Mucosa of stomach (tissue), 1 donor: Measurements from ENCODE around the gene OPCML.

Experiments used
- H3K27me3 ChIP-seq: one replicate; pipeline ENCODE4 v1.7.0; 2013; ENCODE audit warnings: mild to moderate bottlenecking, low read length; ENCODE audit not compliant: control insufficient read depth, insufficient read depth
- H3K36me3 ChIP-seq: one replicate; pipeline ENCODE4 v1.7.0; 2013; ENCODE audit warnings: low read length; ENCODE audit not compliant: control insufficient read depth, insufficient read depth
- H3K4me1 ChIP-seq: one replicate; pipeline ENCODE4 v1.7.0; 2013; ENCODE audit warnings: mild to moderate bottlenecking, low read length; ENCODE audit not compliant: control insufficient read depth, insufficient read depth
- H3K4me3 ChIP-seq: one replicate; pipeline ENCODE4 v1.7.0; 2013; ENCODE audit warnings: low read length
- H3K9ac ChIP-seq: one replicate; pipeline ENCODE4 v1.7.0; 2013; ENCODE audit warnings: mild to moderate bottlenecking, low read length, moderate library complexity
- H3K9me3 ChIP-seq: one replicate; pipeline ENCODE4 v1.7.0; 2013; ENCODE audit warnings: mild to moderate bottlenecking, low read length, moderate library complexity; ENCODE audit not compliant: control insufficient read depth
- donor health status: Pancreatic carcinoma.

The OPCML gene

DNA sequence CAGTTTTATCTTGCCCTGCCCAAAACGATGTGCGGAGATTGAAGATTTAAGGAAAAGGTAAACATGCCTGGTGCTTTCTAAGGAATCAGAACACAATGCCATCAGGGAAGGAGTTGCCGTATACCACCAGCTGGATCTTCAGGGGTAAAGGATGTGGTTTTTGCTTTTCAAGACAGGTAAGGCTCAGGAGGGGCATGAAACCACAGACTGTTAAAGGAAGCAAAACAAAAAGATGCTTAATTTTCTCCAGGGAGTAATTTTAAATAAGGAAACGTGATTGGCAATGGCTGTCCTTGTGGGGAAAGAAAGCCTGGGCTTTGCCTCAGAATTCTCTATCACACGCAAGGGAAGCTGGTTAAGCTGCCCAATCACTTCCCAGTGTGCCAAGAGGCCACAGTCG, 655.6 kb downstream of the OPCML start:
- no peaks in the 10 kb centered on the region for H3K36me3 ChIP-seq
- H3K4me3 ChIP-seq: no peak overlapping the region
- no peak overlapping the region for H3K9ac ChIP-seq
- H3K9me3 ChIP-seq: no peaks in the 10 kb centered on the region
- no peaks in the 10 kb centered on the region for H3K4me1 ChIP-seq
- H3K27me3 ChIP-seq: no peaks in the 10 kb centered on the region

- Histone ChIP-seq H3K4me3 (no peak overlapping the region), H3K27me3 (no peaks in the 10 kb centered on the region), H3K4me1 (no peaks in the 10 kb centered on the region), H3K9me3 (no peaks in the 10 kb centered on the region), H3K36me3 (no peaks in the 10 kb centered on the region), H3K9ac (no peak overlapping the region)
Observed at GRCh38 chr11:132876239-132876638, 656.1 kb downstream of the OPCML start.

DNA sequence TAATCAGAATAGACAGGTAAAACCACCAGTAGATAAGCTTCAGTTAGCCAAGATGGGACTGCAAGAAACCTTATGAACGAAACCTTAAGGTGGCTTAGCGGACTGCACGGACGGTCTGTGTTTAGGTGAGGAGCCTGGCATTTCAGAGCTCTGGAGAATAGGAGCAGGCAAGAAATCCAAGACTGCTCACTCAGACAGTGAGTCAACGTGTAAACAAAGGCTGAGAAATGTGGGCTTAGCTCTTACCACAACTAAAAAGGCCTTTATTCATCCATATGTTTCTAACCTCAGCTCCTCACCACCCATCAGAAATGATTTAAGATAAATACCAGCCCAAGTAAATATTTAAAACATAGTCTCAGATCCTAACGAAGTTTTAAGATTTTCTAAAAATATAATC, 657.7 kb downstream of the OPCML start:
- Histone ChIP-seq H3K36me3 (no peaks in the 10 kb centered on the region), H3K27me3 (no peaks in the 10 kb centered on the region), H3K9ac (no peak overlapping the region), H3K4me1 (no peaks in the 10 kb centered on the region), H3K9me3 (no peaks in the 10 kb centered on the region), H3K4me3 (no peak overlapping the region)

GRCh38 chr11:132873841-132874240, 658.5 kb downstream of the OPCML start:
- Histone ChIP-seq H3K4me3 (no peak overlapping the region), H3K9ac (no peak overlapping the region), H3K4me1 (no peaks in the 10 kb centered on the region), H3K9me3 (no peaks in the 10 kb centered on the region), H3K36me3 (no peaks in the 10 kb centered on the region), H3K27me3 (no peaks in the 10 kb centered on the region)

GRCh38 chr11:132872211-132872610, 660.1 kb downstream of the OPCML start:
- Histone ChIP-seq H3K27me3 (no peaks in the 10 kb centered on the region), H3K9me3 (no peaks in the 10 kb centered on the region), H3K36me3 (no peaks in the 10 kb centered on the region), H3K4me1 (no peaks in the 10 kb centered on the region), H3K4me3 (no peak overlapping the region), H3K9ac (no peak overlapping the region)

GRCh38 chr11:132866783-132867545, 665.3 kb downstream of the OPCML start:
- H3K4me1 ChIP-seq: no peaks in the 10 kb centered on the region
- H3K9ac ChIP-seq: no peak overlapping the region
- H3K4me3 ChIP-seq: no peak overlapping the region
- no peaks in the 10 kb centered on the region for H3K9me3 ChIP-seq
- no peaks in the 10 kb centered on the region for H3K27me3 ChIP-seq
- no peaks in the 10 kb centered on the region for H3K36me3 ChIP-seq

DNA sequence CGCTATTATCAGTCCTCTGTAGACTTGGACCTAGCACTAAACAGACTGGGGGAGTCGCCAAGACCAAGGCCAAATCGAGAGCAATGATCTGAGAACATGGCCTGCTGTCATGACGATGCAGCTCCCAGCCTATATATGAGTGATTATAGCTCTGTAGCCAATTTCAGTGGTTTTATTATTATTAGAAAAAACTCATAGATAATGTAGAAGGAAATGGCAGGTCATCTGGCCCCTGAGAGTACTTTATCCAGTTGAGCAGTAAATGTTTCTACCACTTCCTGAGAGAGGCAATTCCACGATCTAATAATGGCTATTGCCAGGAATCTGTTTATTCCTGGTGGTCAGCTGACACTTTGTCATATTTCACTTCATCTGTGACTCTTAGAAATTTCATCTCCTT, 666.7 kb downstream of the OPCML start:
- H3K9ac ChIP-seq: no peak overlapping the region

DNA sequence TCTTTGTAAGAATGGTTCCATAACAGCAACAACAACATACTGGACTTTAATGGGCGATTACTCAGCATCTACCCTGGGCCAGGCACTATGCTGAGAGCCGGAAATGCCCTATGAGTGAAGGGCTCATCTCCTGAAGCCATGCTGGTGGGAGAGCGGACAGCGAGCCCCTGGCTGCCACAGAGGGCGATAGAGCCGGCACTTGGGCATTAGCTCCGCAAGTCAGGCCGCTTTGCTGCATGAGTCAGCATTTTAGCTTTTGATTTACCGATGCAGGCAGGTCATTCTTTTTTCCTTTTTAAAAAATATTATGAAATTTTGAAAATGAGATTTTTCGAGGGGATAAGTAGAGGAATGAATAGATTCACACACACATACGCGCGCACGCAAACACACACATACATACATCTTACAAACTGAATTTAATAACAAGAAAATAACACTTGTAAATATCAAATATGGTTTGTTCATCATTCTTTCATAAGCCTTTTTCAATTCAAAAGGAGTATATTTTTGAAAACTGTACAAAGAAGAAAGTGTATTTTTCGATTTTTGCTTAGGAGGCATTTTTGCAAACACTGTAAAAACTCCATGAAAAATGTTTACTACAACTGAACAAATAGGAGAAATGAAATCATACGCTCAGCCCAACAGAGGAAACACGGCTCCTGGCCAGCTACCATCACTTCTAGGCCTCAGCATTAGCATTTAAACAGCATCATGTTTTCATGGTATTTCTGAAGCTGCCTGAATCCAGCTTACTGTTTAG, 667.3 kb downstream of the OPCML start:
- H3K27me3 ChIP-seq: no peaks in the 10 kb centered on the region
- no peak overlapping the region for H3K4me3 ChIP-seq
- no peaks in the 10 kb centered on the region for H3K9me3 ChIP-seq
- H3K4me1 ChIP-seq: no peaks in the 10 kb centered on the region
- no peaks in the 10 kb centered on the region for H3K36me3 ChIP-seq
- H3K9ac ChIP-seq: no peak overlapping the region

More for the DNA sequence above, 666.7 kb downstream of the OPCML start:
- Histone ChIP-seq H3K27me3 (no peaks in the 10 kb centered on the region), H3K9me3 (no peaks in the 10 kb centered on the region), H3K4me1 (no peaks in the 10 kb centered on the region), H3K4me3 (no peak overlapping the region), H3K36me3 (no peaks in the 10 kb centered on the region)

DNA sequence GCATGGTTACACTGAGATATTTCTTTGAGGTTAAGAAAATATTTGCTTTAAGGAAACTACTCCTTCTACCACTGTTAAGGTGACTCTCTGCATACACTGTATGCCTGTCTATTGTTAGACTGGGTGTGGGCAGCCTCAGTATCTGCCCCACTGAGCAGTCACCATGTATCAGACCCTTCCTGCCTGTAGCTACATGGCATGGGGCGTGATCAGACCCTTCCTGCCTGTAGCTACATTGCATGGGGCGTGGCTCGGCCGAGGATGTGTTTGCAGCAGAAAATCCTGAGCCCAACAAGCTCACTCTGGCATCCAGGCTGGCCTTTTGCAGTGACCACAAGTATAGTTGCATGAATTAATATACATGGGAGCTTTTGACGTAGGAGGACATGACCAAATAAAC, 669.4 kb downstream of the OPCML start:
- Histone ChIP-seq H3K9ac (no peak overlapping the region), H3K9me3 (no peaks in the 10 kb centered on the region), H3K36me3 (no peaks in the 10 kb centered on the region), H3K27me3 (no peaks in the 10 kb centered on the region), H3K4me1 (no peaks in the 10 kb centered on the region), H3K4me3 (no peak overlapping the region)

DNA sequence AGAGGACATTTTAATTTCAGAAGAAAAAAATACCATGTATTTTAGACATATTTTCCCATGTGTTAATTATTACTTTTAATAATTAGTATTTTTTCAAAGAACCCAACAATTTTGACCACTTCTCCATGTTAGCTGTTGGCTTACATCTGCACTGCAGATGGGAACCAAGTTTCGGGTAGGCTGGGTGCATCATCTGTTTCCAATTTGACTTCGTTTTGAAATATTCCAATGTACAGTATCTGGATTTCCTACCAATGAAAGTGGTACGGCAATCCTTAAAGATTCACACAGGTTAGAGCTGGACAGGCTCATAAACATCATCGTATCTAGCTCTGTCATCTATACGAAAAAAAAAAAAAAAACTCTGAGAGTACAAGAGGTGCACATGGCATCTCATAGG, 670.2 kb downstream of the OPCML start:
- Histone ChIP-seq H3K4me3 (no peak overlapping the region), H3K27me3 (no peaks in the 10 kb centered on the region), H3K36me3 (no peaks in the 10 kb centered on the region), H3K9ac (no peak overlapping the region), H3K4me1 (no peaks in the 10 kb centered on the region), H3K9me3 (no peaks in the 10 kb centered on the region)

DNA sequence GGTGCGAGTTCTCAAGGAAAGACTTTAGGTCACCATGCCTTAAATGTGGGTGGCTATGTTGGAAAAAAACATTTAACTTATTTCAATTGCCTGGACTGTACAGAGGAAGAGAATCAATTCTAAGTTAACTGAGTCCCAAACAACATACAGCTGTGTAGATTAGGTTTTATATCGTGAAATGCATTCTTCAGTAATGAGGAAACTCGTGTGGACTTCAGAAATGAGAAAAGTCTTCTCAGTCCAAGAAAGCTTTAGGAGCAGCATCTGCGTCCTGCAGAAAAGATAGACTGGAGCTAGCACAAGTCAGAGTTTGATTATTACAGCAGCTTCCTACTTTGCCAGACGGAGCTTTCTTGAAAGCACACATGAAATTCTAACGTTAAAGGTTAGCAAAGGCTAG, 673.0 kb downstream of the OPCML start:
- no peaks in the 10 kb centered on the region for H3K27me3 ChIP-seq
- no peak overlapping the region for H3K4me3 ChIP-seq
- no peaks in the 10 kb centered on the region for H3K36me3 ChIP-seq
- no peaks in the 10 kb centered on the region for H3K9me3 ChIP-seq
- H3K9ac ChIP-seq: no peak overlapping the region
- H3K4me1 ChIP-seq: no peaks in the 10 kb centered on the region

- no peaks in the 10 kb centered on the region for H3K36me3 ChIP-seq
- H3K27me3 ChIP-seq: no peaks in the 10 kb centered on the region
- no peaks in the 10 kb centered on the region for H3K9me3 ChIP-seq
- H3K9ac ChIP-seq: no peak overlapping the region
- no peaks in the 10 kb centered on the region for H3K4me1 ChIP-seq
- H3K4me3 ChIP-seq: no peak overlapping the region
Observed at GRCh38 chr11:132858223-132858622, 674.1 kb downstream of the OPCML start.
